ENCODE data around the gene CEP63. TPM values are rescaled to one million over a fixed set of nuclear protein-coding genes. Genes with fewer than 3 reads are reported as not detected.
"Not testable (repeated sequence)": the region's sequence is repeated elsewhere in the genome, so short reads cannot be mapped to it uniquely, and the experiment has no call there.

The CEP63 gene
- polyA plus RNA-seq, 2 donors = 10.1 to 11.7 TPM

DNA sequence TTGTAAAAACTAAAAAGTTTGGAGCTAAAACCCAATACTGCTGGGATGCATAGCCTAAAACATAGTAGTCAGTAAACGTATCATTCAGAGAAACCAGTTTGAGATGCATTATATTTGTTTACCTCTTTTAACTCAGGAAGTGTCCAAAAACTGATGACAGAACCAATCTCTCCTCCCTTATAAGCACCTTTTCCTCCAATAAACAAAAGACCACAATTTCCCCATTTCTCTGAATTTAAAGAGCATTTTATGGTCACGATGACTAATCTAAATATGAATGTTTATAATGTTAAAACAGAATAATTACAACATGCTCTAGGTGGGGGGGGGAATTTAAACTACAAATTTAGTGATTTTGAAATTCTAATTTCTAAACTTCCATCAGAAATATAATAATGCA, 58.5 kb downstream of the CEP63 start:
- Histone ChIP-seq H3K27ac (ENCODE audit: low read depth in 2 of 2, low read length in 1 of 2) (no peak overlapping the region), H3K4me1 (ENCODE audit: control insufficient read depth in 2 of 2, insufficient read depth in 2 of 2, low read length in 1 of 2) (no peaks in the 10 kb centered on the region), H3K36me3 (ENCODE audit: control insufficient read depth in 2 of 2, insufficient read depth in 2 of 2, low read length in 1 of 2) (no peaks in the 10 kb centered on the region), H3K9me3 (ENCODE audit: control insufficient read depth in 2 of 2, insufficient read depth in 1 of 2, low read depth in 1 of 2, low read length in 1 of 2) (no peaks in the 10 kb centered on the region), H3K4me3 (ENCODE audit: low read depth in 1 of 2, low read length in 2 of 2) (no peak overlapping the region), H3K27me3 (ENCODE audit: control insufficient read depth in 1 of 2, insufficient read depth in 2 of 2, low read length in 2 of 2) (no peaks in the 10 kb centered on the region)
- WGBS, 2 donors = 82 to 85% methylated on average over 2 of the region's 2 CpGs

DNA sequence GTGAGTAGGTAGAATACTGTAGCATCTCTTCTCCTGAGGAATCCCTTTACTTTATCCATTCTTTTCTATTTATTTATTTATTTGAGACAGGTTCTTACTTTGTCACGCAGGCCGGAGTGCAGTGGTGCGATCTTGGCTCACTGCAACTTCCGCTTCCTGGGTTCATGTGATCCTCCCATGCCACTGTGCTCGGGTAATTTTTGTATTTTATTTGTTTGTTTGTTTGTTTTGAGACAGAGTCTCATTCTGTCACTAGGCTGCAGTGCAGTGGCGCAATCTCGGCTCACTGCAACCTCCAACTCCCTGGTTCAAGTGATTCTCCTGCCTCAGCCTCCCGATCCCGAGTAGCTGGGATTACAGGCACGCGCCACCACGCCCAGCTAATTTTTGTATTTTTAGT, 58.9 kb downstream of the CEP63 start:
- H3K27me3 ChIP-seq (ENCODE audit: control insufficient read depth in 1 of 2, insufficient read depth in 2 of 2, low read length in 2 of 2); H3K4me1 ChIP-seq (ENCODE audit: control insufficient read depth in 2 of 2, insufficient read depth in 2 of 2, low read length in 1 of 2); H3K4me3 ChIP-seq (ENCODE audit: low read depth in 1 of 2, low read length in 2 of 2); H3K27ac ChIP-seq (ENCODE audit: low read depth in 2 of 2, low read length in 1 of 2); H3K36me3 ChIP-seq (ENCODE audit: control insufficient read depth in 2 of 2, insufficient read depth in 2 of 2, low read length in 1 of 2); H3K9me3 ChIP-seq (ENCODE audit: control insufficient read depth in 2 of 2, insufficient read depth in 1 of 2, low read depth in 1 of 2, low read length in 1 of 2): not testable (repeated sequence)
- 87 to 91% methylated on average over 12 of the region's 12 CpGs for WGBS, 2 donors

DNA sequence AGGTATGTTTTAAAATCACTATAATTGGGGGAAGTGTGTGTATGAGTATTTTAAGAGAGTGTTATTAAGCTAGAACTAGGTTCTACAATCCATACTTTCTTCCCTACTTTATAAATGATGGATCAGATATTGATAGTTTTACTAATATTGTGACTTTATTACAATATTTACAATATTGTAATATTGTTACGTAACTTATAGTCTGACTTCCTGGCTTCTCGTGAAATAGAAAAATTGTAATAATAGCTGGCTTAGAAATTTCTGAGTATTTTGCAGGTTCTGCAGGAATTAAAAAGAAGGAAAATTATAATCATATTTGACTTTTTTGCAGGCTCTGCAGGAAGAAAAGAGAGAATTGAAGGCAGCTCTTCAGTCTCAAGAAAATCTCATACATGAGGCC, 60.0 kb downstream of the CEP63 start:
- H3K4me3 ChIP-seq (ENCODE audit: low read depth in 1 of 2, low read length in 2 of 2) = no peak overlapping the region
- no peaks in the 10 kb centered on the region for H3K9me3 ChIP-seq (ENCODE audit: control insufficient read depth in 2 of 2, insufficient read depth in 1 of 2, low read depth in 1 of 2, low read length in 1 of 2)
- no peaks in the 10 kb centered on the region for H3K4me1 ChIP-seq (ENCODE audit: control insufficient read depth in 2 of 2, insufficient read depth in 2 of 2, low read length in 1 of 2)
- H3K27ac ChIP-seq (ENCODE audit: low read depth in 2 of 2, low read length in 1 of 2) = no peak overlapping the region
- peaks cover 0 to 6% of the 10 kb centered on the region in 2 donors for H3K36me3 ChIP-seq (ENCODE audit: control insufficient read depth in 2 of 2, insufficient read depth in 2 of 2, low read length in 1 of 2)
- 93 to 94% methylated on average over 2 of the region's 2 CpGs for WGBS, 2 donors
- H3K27me3 ChIP-seq (ENCODE audit: control insufficient read depth in 1 of 2, insufficient read depth in 2 of 2, low read length in 2 of 2) = no peaks in the 10 kb centered on the region

DNA sequence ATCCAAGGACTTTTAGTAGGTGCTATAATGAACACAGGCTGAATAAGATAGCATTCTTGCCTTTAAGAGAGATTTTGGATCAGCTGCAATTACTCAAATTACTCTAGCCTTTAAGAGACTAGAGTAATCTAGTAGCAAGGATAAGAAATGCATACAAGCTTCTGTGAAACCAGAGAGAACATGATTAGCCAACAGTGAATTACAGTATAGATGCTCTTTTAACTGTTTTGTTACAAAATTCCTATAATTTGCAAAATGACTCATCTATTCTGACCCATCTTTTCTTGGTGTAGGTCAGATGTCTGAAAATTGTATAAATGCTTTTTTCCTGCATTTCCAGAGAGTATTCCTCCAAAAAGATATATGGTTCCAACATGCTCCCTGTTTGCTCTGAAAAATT, 66.9 kb downstream of the CEP63 start:
- peaks cover 2 to 6% of the 10 kb centered on the region in 2 donors for H3K36me3 ChIP-seq (ENCODE audit: control insufficient read depth in 2 of 2, insufficient read depth in 2 of 2, low read length in 1 of 2)
- no peak overlapping the region for H3K4me3 ChIP-seq (ENCODE audit: low read depth in 1 of 2, low read length in 2 of 2)
- no peaks in the 10 kb centered on the region for H3K9me3 ChIP-seq (ENCODE audit: control insufficient read depth in 2 of 2, insufficient read depth in 1 of 2, low read depth in 1 of 2, low read length in 1 of 2)
- no peaks in the 10 kb centered on the region for H3K27me3 ChIP-seq (ENCODE audit: control insufficient read depth in 1 of 2, insufficient read depth in 2 of 2, low read length in 2 of 2)
- no peak overlapping the region for H3K27ac ChIP-seq (ENCODE audit: low read depth in 2 of 2, low read length in 1 of 2)
- H3K4me1 ChIP-seq (ENCODE audit: control insufficient read depth in 2 of 2, insufficient read depth in 2 of 2, low read length in 1 of 2) = no peaks in the 10 kb centered on the region

DNA sequence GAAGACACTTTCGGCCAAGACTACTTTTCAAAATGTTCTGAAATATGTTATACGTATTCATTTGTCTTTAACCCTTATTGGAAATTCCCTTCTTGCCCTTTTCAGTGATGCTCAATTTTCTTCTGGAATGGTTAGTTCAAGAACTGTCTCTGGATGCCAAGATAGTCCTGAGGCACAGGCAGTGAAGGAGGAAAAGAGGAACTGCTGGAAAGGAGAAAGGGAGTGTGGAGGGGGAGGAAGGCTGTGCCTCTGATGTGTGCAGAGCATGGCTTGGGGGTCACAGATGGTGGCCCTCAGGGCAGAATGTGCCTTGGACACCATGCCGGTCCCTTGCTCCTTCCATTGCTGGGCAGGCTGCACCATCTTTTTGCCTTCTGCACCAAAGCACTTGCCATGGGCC, 73.7 kb downstream of the CEP63 start:
- H3K4me1 ChIP-seq (ENCODE audit: control insufficient read depth in 2 of 2, insufficient read depth in 2 of 2, low read length in 1 of 2) = no peaks in the 10 kb centered on the region
- H3K36me3 ChIP-seq (ENCODE audit: control insufficient read depth in 2 of 2, insufficient read depth in 2 of 2, low read length in 1 of 2) = peaks cover 0 to 7% of the 10 kb centered on the region in 2 donors
- H3K9me3 ChIP-seq (ENCODE audit: control insufficient read depth in 2 of 2, insufficient read depth in 1 of 2, low read depth in 1 of 2, low read length in 1 of 2) = no peaks in the 10 kb centered on the region
- no peak overlapping the region for H3K27ac ChIP-seq (ENCODE audit: low read depth in 2 of 2, low read length in 1 of 2)
- no peak overlapping the region for H3K4me3 ChIP-seq (ENCODE audit: low read depth in 1 of 2, low read length in 2 of 2)
- no peaks in the 10 kb centered on the region for H3K27me3 ChIP-seq (ENCODE audit: control insufficient read depth in 1 of 2, insufficient read depth in 2 of 2, low read length in 2 of 2)
- WGBS, 2 donors = 95 to 99% methylated on average over 3 of the region's 3 CpGs

DNA sequence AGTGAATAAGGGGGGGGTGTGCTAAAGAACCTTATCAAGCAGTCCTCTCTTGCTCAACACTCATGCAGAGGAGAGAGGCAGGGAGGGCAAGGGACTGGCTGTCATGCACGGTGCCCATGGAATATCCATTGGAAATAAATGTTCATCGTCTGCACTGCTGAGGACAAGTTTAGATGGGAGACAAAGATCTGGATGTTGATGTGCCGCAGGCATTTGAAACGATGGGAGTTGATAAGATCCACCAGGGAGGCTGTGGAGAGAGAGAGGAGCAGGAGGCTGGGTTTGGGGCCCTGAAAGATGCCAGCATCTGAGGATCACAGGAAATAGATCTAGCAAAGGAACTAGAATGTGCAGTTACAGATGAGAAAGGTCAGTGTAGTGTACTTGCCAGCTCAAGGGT, 76.2 kb downstream of the CEP63 start:
- no peaks in the 10 kb centered on the region for H3K4me1 ChIP-seq (ENCODE audit: control insufficient read depth in 2 of 2, insufficient read depth in 2 of 2, low read length in 1 of 2)
- H3K4me3 ChIP-seq (ENCODE audit: low read depth in 1 of 2, low read length in 2 of 2) = no peak overlapping the region
- 94% methylated on average over 4 of the region's 4 CpGs for WGBS, 2 donors
- no peak overlapping the region for H3K27ac ChIP-seq (ENCODE audit: low read depth in 2 of 2, low read length in 1 of 2)
- H3K9me3 ChIP-seq (ENCODE audit: control insufficient read depth in 2 of 2, insufficient read depth in 1 of 2, low read depth in 1 of 2, low read length in 1 of 2) = no peaks in the 10 kb centered on the region
- H3K27me3 ChIP-seq (ENCODE audit: control insufficient read depth in 1 of 2, insufficient read depth in 2 of 2, low read length in 2 of 2) = no peaks in the 10 kb centered on the region
- peaks cover 0 to 7% of the 10 kb centered on the region in 2 donors for H3K36me3 ChIP-seq (ENCODE audit: control insufficient read depth in 2 of 2, insufficient read depth in 2 of 2, low read length in 1 of 2)

DNA sequence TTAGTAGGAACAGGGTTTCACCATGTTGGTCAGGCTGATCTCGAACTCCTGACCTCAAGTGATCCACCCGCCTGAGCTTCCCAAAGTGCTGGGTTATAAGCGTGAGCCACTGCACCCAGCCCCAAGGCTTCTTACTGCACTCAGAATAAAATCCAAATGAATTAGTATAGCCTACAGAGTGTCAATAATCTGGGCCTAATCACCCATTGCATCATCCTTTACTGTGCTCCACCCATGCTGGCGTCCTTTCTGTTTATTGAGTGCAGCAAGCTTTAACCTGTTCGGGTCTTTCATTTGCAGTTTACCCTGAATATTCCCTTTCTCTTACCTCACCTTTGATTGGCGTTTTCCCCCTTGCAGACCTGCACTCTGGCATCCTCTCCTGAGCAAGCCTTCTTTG, 77.7 kb downstream of the CEP63 start:
- Histone ChIP-seq H3K36me3 (ENCODE audit: control insufficient read depth in 2 of 2, insufficient read depth in 2 of 2, low read length in 1 of 2) (peaks cover 0 to 7% of the 10 kb centered on the region in 2 donors), H3K27me3 (ENCODE audit: control insufficient read depth in 1 of 2, insufficient read depth in 2 of 2, low read length in 2 of 2) (no peaks in the 10 kb centered on the region), H3K4me3 (ENCODE audit: low read depth in 1 of 2, low read length in 2 of 2) (no peak overlapping the region), H3K9me3 (ENCODE audit: control insufficient read depth in 2 of 2, insufficient read depth in 1 of 2, low read depth in 1 of 2, low read length in 1 of 2) (no peaks in the 10 kb centered on the region), H3K4me1 (ENCODE audit: control insufficient read depth in 2 of 2, insufficient read depth in 2 of 2, low read length in 1 of 2) (no peaks in the 10 kb centered on the region), H3K27ac (ENCODE audit: low read depth in 2 of 2, low read length in 1 of 2) (no peak overlapping the region)
- 51 to 65% methylated on average over 6 of the region's 6 CpGs for WGBS, 2 donors

DNA sequence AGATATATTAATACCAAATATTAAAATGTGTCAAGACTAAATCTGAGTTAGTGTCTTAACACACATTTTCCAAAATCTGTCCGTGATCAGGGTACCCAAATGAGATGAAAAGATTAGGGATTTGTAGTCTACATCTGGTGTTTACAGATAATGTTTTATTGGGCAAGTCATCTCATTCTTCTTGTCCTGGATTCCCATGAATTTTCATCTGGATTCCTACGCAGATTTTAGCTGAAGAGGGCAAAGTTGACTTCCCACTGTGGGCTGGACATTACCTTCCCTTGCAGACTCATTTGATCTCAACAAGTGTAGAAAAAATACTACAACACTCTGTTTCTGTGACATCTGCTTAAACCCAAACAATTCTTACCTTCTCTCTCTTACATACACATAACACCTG, 79.1 kb downstream of the CEP63 start:
- H3K4me1 ChIP-seq (ENCODE audit: control insufficient read depth in 2 of 2, insufficient read depth in 2 of 2, low read length in 1 of 2) = no peaks in the 10 kb centered on the region
- no peak overlapping the region for H3K27ac ChIP-seq (ENCODE audit: low read depth in 2 of 2, low read length in 1 of 2)
- 88 to 92% methylated on average over 2 of the region's 2 CpGs for WGBS, 2 donors
- H3K36me3 ChIP-seq (ENCODE audit: control insufficient read depth in 2 of 2, insufficient read depth in 2 of 2, low read length in 1 of 2) = peaks cover 0 to 3% of the 10 kb centered on the region in 2 donors
- no peak overlapping the region for H3K4me3 ChIP-seq (ENCODE audit: low read depth in 1 of 2, low read length in 2 of 2)
- H3K27me3 ChIP-seq (ENCODE audit: control insufficient read depth in 1 of 2, insufficient read depth in 2 of 2, low read length in 2 of 2) = no peaks in the 10 kb centered on the region
- peaks cover 0 to 2% of the 10 kb centered on the region in 2 donors for H3K9me3 ChIP-seq (ENCODE audit: control insufficient read depth in 2 of 2, insufficient read depth in 1 of 2, low read depth in 1 of 2, low read length in 1 of 2)

DNA sequence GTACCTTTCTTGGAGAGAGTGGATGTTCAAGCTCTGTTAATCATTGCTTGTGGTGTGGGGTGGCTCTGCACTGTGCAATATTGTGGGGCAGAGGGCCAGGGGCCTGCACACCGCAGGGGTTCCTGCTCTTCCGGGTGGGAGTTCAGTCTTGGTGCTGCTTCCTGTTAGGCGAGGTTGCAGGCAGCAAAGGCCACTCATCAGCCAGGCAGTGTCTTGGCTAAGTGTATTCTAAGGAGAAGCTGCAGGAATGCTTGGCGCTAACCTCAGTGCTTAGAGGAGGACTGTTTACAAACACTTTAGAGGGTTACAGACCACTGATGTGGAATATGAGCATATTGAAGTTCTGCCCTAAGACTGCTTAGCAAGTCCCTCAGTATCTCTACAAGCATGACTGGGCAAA, 81.7 kb downstream of the CEP63 start:
- Histone ChIP-seq H3K4me1 (ENCODE audit: control insufficient read depth in 2 of 2, insufficient read depth in 2 of 2, low read length in 1 of 2) (no peaks in the 10 kb centered on the region), H3K9me3 (ENCODE audit: control insufficient read depth in 2 of 2, insufficient read depth in 1 of 2, low read depth in 1 of 2, low read length in 1 of 2) (peaks cover 0 to 6% of the 10 kb centered on the region in 2 donors), H3K4me3 (ENCODE audit: low read depth in 1 of 2, low read length in 2 of 2) (no peak overlapping the region), H3K36me3 (ENCODE audit: control insufficient read depth in 2 of 2, insufficient read depth in 2 of 2, low read length in 1 of 2) (no peaks in the 10 kb centered on the region), H3K27ac (ENCODE audit: low read depth in 2 of 2, low read length in 1 of 2) (no peak overlapping the region), H3K27me3 (ENCODE audit: control insufficient read depth in 1 of 2, insufficient read depth in 2 of 2, low read length in 2 of 2) (no peaks in the 10 kb centered on the region)
- 61 to 71% methylated on average over 4 of the region's 4 CpGs for WGBS, 2 donors

DNA sequence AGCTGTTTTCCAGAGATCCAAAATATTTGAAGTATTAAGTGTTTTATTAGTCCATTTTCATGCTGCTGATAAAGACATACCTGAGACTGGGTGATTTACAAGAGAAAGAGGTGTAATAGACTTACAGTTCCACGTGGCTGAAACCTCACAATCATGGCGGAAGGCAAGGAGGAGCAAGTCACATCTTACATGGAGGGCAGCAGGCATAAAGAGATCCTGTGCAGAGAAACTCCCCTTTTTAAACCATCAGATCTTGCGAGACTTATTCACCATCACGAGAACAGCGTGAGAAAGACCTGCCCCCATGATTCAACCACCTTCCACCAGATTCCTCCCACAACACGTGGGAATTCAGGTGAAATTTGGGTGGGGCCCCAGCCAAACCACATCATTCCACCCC, 82.9 kb downstream of the CEP63 start:
- Histone ChIP-seq H3K4me3 (ENCODE audit: low read depth in 1 of 2, low read length in 2 of 2) (no peak overlapping the region), H3K9me3 (ENCODE audit: control insufficient read depth in 2 of 2, insufficient read depth in 1 of 2, low read depth in 1 of 2, low read length in 1 of 2) (peaks cover 0 to 6% of the 10 kb centered on the region in 2 donors), H3K27ac (ENCODE audit: low read depth in 2 of 2, low read length in 1 of 2) (no peak overlapping the region), H3K4me1 (ENCODE audit: control insufficient read depth in 2 of 2, insufficient read depth in 2 of 2, low read length in 1 of 2) (no peaks in the 10 kb centered on the region), H3K27me3 (ENCODE audit: control insufficient read depth in 1 of 2, insufficient read depth in 2 of 2, low read length in 2 of 2) (no peaks in the 10 kb centered on the region), H3K36me3 (ENCODE audit: control insufficient read depth in 2 of 2, insufficient read depth in 2 of 2, low read length in 1 of 2) (no peaks in the 10 kb centered on the region)
- WGBS, 2 donors = 73 to 85% methylated on average over 6 of the region's 6 CpGs
